HepG2 (cell line): ENCODE results near the gene THSD8. TPM values are rescaled to one million over a fixed set of nuclear protein-coding genes. Genes with fewer than 3 reads are reported as not detected.

Experiments
- FOSL2 ChIP-seq: sonication (generic); formaldehyde crosslinking; IDR thresholded peaks from 2 replicates; pipeline ENCODE4 v1.4.0; 2020; ENCODE audit warnings: missing genetic modification reagents
- HNRNPK ChIP-seq: fragments of 200-400 bp; formaldehyde crosslinking; IDR thresholded peaks from 2 replicates; pipeline ENCODE4 v1.6.1; 2018; ENCODE audit warnings: low read length, low read depth, moderate library complexity, mild to moderate bottlenecking; ENCODE audit not compliant: poor library complexity, severe bottlenecking
- IRX3 ChIP-seq: sonication (generic); formaldehyde crosslinking; IDR thresholded peaks from 2 replicates; pipeline ENCODE4 v1.8.1; 2023; ENCODE audit warnings: mild to moderate bottlenecking, low read depth, missing genetic modification reagents, borderline replicate concordance
- MXD4 ChIP-seq: IDR thresholded peaks from 2 replicates; pipeline ENCODE4 v1.6.1; 2016; ENCODE audit warnings: mild to moderate bottlenecking, missing biosample characterization, missing genetic modification reagents
- NRL ChIP-seq: sonication (generic); formaldehyde crosslinking; IDR thresholded peaks from 2 replicates; pipeline ENCODE4 v1.5.0; 2020; ENCODE audit warnings: missing genetic modification reagents, mild to moderate bottlenecking, moderate library complexity, borderline replicate concordance
- PHF8 ChIP-seq: sonication (generic); formaldehyde crosslinking; IDR thresholded peaks from 2 replicates; pipeline ENCODE4 v1.5.0; 2020; ENCODE audit warnings: missing genetic modification reagents
- REL ChIP-seq: sonication (generic); formaldehyde crosslinking; conservative IDR thresholded peaks from 2 replicates; pipeline ENCODE4 v1.8.0; 2022; ENCODE audit warnings: mild to moderate bottlenecking, missing genetic modification reagents, moderate library complexity
- ZNF709 ChIP-seq: sonication (generic); formaldehyde crosslinking; IDR thresholded peaks from 2 replicates; pipeline ENCODE4 v1.5.0; 2020; ENCODE audit warnings: mild to moderate bottlenecking, missing genetic modification reagents
- polyA plus RNA-seq, 8 experiments: library from polyadenylated mRNA; depleted of rRNA in 3 of 8; stranded (reverse) in 7 of 8; unstranded in 1 of 8; fragments of >200 nt; fragmentation: Illumina TruSeq in 4 of 8; extraction: Trizol in 4 of 8; gene quantifications; 2 replicates each; pipeline versions ENCODE4 v1.2.1 to v1.2.3, GENCODE V29; 2011 to 2016; ENCODE audit warnings: low read depth in 4 of 8, missing spikeins in 1 of 8, mixed read lengths in 1 of 8; ENCODE audit not compliant: insufficient read depth in 1 of 8
- total RNA-seq, 5 experiments: library from RNA; depleted of rRNA; stranded (reverse); fragments of >200 nt; fragmentation: Illumina TruSeq; extraction: Trizol; gene quantifications; 2 replicates each; pipeline ENCODE4 v1.2.3, GENCODE V29; 2016; ENCODE audit warnings: low read depth in 1 of 5
- TF ChIP-seq, protein P1 (sequence below): sonication (generic); formaldehyde crosslinking; IDR thresholded peaks from 2 replicates; pipeline ENCODE4 v1.4.0; 2020; ENCODE audit warnings: missing genetic modification reagents
- TF ChIP-seq, protein P2 (sequence below): fragments of 450-650 bp; IDR thresholded peaks from 2 replicates; pipeline ENCODE4 v1.6.1; 2016
- TF ChIP-seq, protein P3 (sequence below): sonication (generic); formaldehyde crosslinking; IDR thresholded peaks from 2 replicates; pipeline ENCODE4 v1.8.1; 2023; ENCODE audit warnings: mild to moderate bottlenecking, moderate library complexity, missing genetic modification reagents
- TF ChIP-seq, protein P4 (sequence below): sonication (generic); formaldehyde crosslinking; IDR thresholded peaks from 2 replicates; pipeline ENCODE4 v1.4.0; 2020; ENCODE audit warnings: missing genetic modification reagents
- TF ChIP-seq, protein P5 (sequence below): sonication (generic); formaldehyde crosslinking; IDR thresholded peaks from 2 replicates; pipeline ENCODE4 v1.4.0; 2020; ENCODE audit warnings: missing genetic modification reagents, mild to moderate bottlenecking, borderline replicate concordance
- TF ChIP-seq, protein P6 (sequence below): sonication (generic); formaldehyde crosslinking; IDR thresholded peaks from 2 replicates; pipeline ENCODE4 v1.4.0; 2020; ENCODE audit warnings: missing genetic modification reagents, borderline replicate concordance

Gene THSD8
- total and polyA plus RNA-seq, 2 of the 13 experiments (the other 11 are each of a cell fraction or from before 2014, with no cell fraction given), result 4.8 to 14.9 TPM

DNA sequence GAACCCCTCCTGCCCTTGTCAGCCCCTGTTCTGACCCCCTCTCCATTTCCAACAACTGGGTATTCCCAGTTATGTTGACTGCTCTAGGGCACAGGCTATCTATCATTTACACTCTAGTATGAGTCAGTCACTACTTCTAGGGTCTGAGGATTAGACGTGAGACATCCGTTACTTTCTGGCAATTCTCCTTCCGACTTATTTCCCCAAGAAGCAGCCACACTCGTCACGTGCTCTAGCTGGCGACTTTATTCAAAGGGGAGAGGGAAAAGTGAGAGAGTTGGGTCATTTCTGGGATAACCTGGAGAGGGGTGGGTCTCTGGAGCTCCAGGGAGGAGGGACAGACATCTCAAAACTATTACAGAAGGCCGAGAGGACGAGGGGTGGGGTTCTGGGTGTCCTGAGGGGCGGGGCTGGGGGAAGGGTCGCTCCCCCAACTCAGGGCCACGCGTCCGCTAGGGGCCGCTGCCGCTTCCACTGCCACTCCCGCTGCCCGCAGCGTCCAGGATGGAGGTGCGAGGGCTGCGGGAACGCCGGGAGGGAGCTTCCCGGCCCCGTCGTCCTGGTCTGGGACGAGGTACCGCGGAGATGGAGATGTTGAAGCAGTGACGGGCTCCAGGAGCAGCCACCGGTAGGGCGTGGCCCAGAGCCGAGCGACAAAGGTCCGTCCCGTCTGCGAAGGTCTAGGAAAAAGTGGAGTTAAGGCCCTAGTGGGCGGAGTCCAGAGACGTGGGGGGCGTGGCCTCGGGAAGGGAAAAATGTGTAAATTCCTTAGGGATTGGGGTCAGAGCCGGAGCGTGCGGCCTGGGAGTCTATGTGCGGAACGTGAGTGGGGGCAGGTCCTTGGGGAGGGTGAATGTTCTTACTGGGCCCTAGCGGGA lies 23.6 kb downstream of the THSD8 start (continued):
- TF ChIP-seq, protein P1, sequence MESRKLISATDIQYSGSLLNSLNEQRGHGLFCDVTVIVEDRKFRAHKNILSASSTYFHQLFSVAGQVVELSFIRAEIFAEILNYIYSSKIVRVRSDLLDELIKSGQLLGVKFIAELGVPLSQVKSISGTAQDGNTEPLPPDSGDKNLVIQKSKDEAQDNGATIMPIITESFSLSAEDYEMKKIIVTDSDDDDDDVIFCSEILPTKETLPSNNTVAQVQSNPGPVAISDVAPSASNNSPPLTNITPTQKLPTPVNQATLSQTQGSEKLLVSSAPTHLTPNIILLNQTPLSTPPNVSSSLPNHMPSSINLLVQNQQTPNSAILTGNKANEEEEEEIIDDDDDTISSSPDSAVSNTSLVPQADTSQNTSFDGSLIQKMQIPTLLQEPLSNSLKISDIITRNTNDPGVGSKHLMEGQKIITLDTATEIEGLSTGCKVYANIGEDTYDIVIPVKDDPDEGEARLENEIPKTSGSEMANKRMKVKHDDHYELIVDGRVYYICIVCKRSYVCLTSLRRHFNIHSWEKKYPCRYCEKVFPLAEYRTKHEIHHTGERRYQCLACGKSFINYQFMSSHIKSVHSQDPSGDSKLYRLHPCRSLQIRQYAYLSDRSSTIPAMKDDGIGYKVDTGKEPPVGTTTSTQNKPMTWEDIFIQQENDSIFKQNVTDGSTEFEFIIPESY (CRISPR knock-in tag), result 0 out of 2 replicates have a peak, but pooled peaks have one; percentile 15
- TF ChIP-seq HNRNPK (peak; percentile 50), REL (CRISPR knock-in tag) (no peak), PHF8 (CRISPR knock-in tag) (peak; percentile 51), FOSL2 (no peak), MXD4 (CRISPR knock-in tag) (0 out of 2 replicates have a peak, but pooled peaks have one; percentile 46), NRL (CRISPR knock-in tag) (peak; percentile 57; the same call in 1 of the 2 replicates), ZNF709 (CRISPR knock-in tag) (no peak), IRX3 (CRISPR knock-in tag) (no peak)
- TF ChIP-seq, protein P2, sequence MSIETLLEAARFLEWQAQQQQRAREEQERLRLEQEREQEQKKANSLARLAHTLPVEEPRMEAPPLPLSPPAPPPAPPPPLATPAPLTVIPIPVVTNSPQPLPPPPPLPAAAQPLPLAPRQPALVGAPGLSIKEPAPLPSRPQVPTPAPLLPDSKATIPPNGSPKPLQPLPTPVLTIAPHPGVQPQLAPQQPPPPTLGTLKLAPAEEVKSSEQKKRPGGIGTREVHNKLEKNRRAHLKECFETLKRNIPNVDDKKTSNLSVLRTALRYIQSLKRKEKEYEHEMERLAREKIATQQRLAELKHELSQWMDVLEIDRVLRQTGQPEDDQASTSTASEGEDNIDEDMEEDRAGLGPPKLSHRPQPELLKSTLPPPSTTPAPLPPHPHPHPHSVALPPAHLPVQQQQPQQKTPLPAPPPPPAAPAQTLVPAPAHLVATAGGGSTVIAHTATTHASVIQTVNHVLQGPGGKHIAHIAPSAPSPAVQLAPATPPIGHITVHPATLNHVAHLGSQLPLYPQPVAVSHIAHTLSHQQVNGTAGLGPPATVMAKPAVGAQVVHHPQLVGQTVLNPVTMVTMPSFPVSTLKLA, result no peak
- TF ChIP-seq, protein P3, sequence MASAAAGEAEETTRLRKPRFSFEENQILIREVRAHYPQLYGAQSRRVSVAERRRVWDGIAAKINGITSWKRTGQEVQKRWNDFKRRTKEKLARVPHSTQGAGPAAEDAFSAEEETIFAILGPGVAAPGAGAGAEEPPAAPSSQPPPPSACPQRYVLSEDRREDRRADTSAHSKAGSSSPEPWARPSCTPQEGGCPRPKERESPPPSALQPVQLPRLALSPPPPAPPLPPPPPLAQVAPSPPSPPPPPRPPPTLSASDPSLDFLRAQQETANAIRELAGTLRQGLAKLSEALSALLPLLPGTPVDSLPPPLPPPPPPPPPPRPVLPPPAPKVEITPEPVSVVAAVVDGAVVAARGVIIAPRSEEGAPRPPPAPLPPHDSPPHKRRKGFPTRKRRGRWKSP (CRISPR knock-in tag), result no peak
- TF ChIP-seq, protein P4, sequence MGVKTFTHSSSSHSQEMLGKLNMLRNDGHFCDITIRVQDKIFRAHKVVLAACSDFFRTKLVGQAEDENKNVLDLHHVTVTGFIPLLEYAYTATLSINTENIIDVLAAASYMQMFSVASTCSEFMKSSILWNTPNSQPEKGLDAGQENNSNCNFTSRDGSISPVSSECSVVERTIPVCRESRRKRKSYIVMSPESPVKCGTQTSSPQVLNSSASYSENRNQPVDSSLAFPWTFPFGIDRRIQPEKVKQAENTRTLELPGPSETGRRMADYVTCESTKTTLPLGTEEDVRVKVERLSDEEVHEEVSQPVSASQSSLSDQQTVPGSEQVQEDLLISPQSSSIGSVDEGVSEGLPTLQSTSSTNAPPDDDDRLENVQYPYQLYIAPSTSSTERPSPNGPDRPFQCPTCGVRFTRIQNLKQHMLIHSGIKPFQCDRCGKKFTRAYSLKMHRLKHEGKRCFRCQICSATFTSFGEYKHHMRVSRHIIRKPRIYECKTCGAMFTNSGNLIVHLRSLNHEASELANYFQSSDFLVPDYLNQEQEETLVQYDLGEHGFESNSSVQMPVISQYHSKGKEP, result no peak
- TF ChIP-seq, protein P5, sequence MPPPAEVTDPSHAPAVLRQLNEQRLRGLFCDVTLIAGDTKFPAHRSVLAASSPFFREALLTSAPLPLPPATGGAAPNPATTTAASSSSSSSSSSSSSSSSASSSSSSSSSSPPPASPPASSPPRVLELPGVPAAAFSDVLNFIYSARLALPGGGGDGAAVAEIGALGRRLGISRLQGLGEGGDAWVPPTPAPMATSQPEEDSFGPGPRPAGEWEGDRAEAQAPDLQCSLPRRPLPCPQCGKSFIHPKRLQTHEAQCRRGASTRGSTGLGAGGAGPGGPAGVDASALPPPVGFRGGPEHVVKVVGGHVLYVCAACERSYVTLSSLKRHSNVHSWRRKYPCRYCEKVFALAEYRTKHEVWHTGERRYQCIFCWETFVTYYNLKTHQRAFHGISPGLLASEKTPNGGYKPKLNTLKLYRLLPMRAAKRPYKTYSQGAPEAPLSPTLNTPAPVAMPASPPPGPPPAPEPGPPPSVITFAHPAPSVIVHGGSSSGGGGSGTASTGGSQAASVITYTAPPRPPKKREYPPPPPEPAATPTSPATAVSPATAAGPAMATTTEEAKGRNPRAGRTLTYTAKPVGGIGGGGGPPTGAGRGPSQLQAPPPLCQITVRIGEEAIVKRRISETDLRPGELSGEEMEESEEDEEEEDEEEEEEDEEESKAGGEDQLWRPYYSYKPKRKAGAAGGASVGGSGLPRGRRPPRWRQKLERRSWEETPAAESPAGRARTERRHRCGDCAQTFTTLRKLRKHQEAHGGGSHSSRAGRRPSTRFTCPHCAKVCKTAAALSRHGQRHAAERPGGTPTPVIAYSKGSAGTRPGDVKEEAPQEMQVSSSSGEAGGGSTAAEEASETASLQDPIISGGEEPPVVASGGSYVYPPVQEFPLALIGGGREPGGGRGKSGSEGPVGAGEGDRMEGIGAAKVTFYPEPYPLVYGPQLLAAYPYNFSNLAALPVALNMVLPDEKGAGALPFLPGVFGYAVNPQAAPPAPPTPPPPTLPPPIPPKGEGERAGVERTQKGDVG, result no peak
- TF ChIP-seq, protein P6, sequence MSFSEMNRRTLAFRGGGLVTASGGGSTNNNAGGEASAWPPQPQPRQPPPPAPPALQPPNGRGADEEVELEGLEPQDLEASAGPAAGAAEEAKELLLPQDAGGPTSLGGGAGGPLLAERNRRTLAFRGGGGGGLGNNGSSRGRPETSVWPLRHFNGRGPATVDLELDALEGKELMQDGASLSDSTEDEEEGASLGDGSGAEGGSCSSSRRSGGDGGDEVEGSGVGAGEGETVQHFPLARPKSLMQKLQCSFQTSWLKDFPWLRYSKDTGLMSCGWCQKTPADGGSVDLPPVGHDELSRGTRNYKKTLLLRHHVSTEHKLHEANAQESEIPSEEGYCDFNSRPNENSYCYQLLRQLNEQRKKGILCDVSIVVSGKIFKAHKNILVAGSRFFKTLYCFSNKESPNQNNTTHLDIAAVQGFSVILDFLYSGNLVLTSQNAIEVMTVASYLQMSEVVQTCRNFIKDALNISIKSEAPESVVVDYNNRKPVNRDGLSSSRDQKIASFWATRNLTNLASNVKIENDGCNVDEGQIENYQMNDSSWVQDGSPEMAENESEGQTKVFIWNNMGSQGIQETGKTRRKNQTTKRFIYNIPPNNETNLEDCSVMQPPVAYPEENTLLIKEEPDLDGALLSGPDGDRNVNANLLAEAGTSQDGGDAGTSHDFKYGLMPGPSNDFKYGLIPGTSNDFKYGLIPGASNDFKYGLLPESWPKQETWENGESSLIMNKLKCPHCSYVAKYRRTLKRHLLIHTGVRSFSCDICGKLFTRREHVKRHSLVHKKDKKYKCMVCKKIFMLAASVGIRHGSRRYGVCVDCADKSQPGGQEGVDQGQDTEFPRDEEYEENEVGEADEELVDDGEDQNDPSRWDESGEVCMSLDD (CRISPR knock-in tag), result no peak
